B cell (primary cell): ENCODE measurements around the gene PRKCQ. TPM values are rescaled to one million over a fixed set of nuclear protein-coding genes. Genes with fewer than 3 reads are reported as not detected.

Experiments
- ATAC-seq: fragments of 200-7000 bp; cut with Tn5 transposase; one replicate; pipeline ENCODE4 v1.10.0; 2021; ENCODE audit warnings: low read depth, mild to moderate bottlenecking, moderate number of reproducible peaks, moderate library complexity
- CTCF ChIA-PET: fragments of 350-600 bp; sonication (Branson Sonifier 250); formaldehyde crosslinking; loops from one replicate; lab custom pipeline; 2021; ENCODE audit warnings: antibody characterized with exemption, inconsistent platforms; lab: Charles Lee
- POLR2A ChIA-PET: fragments of 350-600 bp; sonication (Branson Sonifier 250); formaldehyde crosslinking; loops from one replicate; lab custom pipeline; 2021; ENCODE audit warnings: antibody characterized with exemption; lab: Charles Lee
- DNase-seq: peaks from one replicate; pipeline ENCODE4 v3.0.0; 2013
- H2AFZ ChIP-seq: 2 replicates; pipeline ENCODE4 v1.6.1; 2012; ENCODE audit warnings: mild to moderate bottlenecking, low read depth, low read length; ENCODE audit not compliant: insufficient read depth, poor library complexity, severe bottlenecking
- H3K27ac ChIP-seq, 2 donors: 1 replicate in 1 of 2; 2 replicates in 1 of 2; pipeline ENCODE4 v1.5.1; 2012 to 2013; ENCODE audit warnings: low read length in 2 of 2, mild to moderate bottlenecking in 2 of 2, moderate library complexity in 1 of 2
- H3K27me3 ChIP-seq, 4 experiments: fragments of 200-600 bp in 1 of 4; sonication (generic) in 1 of 4; replicated peaks in 1 of 4; 1 replicate in 2 of 4; 2 replicates in 2 of 4; pipeline versions ENCODE4 v1.6.1 to v1.7.0; 2013 to 2016; ENCODE audit warnings: low read length in 3 of 4, mild to moderate bottlenecking in 2 of 4, mixed read lengths in 1 of 4, moderate library complexity in 1 of 4; ENCODE audit not compliant: insufficient read depth in 4 of 4, control insufficient read depth in 3 of 4; ENCODE audit errors: control extremely low read depth in 1 of 4
- H3K36me3 ChIP-seq, 2 experiments: replicated peaks in 1 of 2; 1 replicate in 1 of 2; 2 replicates in 1 of 2; pipeline versions ENCODE4 v1.6.1 to v1.7.1; 2013; ENCODE audit warnings: low read length in 1 of 2; ENCODE audit not compliant: insufficient read depth in 2 of 2, control insufficient read depth in 1 of 2; ENCODE audit errors: control extremely low read depth in 1 of 2, extremely low read depth in 1 of 2
- H3K4me1 ChIP-seq, 2 donors: fragments of 200-600 bp in 1 of 2; sonication (generic) in 1 of 2; 1 replicate in 1 of 2; 2 replicates in 1 of 2; pipeline versions ENCODE4 v1.5.1 to v1.6.1; 2013 to 2017; ENCODE audit warnings: low read length in 2 of 2; ENCODE audit not compliant: control insufficient read depth in 2 of 2, insufficient read depth in 2 of 2
- H3K4me2 ChIP-seq: replicated peaks from 2 replicates; pipeline ENCODE3; 2012; ENCODE audit warnings: mild to moderate bottlenecking, low read depth, low read length; ENCODE audit not compliant: poor library complexity, severe bottlenecking
- H3K4me3 ChIP-seq, 5 experiments: fragments of 200-600 bp in 1 of 5; sonication (generic) in 1 of 5; 1 replicate in 3 of 5; 2 replicates in 2 of 5; pipeline versions ENCODE4 v1.5.1 to v1.7.0; 2011 to 2016; ENCODE audit warnings: low read length in 4 of 5, mild to moderate bottlenecking in 4 of 5, low read depth in 2 of 5, control low read depth in 1 of 5, moderate library complexity in 1 of 5; ENCODE audit not compliant: insufficient read depth in 1 of 5; ENCODE audit errors: control extremely low read depth in 1 of 5, extremely low read depth in 1 of 5
- H3K79me2 ChIP-seq: fragments of 200-600 bp; sonication (generic); one replicate; pipeline ENCODE4 v1.6.0; 2016; ENCODE audit warnings: low read length; ENCODE audit not compliant: control insufficient read depth, insufficient read depth
- H3K9ac ChIP-seq: fragments of 200-600 bp; sonication (generic); 2 replicates; pipeline ENCODE4 v1.6.1; 2017; ENCODE audit warnings: mild to moderate bottlenecking, low read length, moderate library complexity
- H3K9me3 ChIP-seq, 3 donors: one replicate each; pipeline versions ENCODE4 v1.6.1 to v1.7.1; 2013; ENCODE audit warnings: low read length in 2 of 3; ENCODE audit not compliant: control insufficient read depth in 2 of 3, insufficient read depth in 1 of 3; ENCODE audit errors: control extremely low read depth in 1 of 3
- H4K20me1 ChIP-seq: 2 replicates; pipeline ENCODE4 v1.6.0; 2012; ENCODE audit warnings: mild to moderate bottlenecking, low read length; ENCODE audit not compliant: insufficient read depth, control insufficient read depth, poor library complexity, severe bottlenecking
- H3K27ac Mint-ChIP-seq: one replicate; pipeline ENCODE4 v1.8.0; 2021; ENCODE audit warnings: mixed read lengths
- H3K27me3 Mint-ChIP-seq: one replicate; pipeline ENCODE4 v1.8.0; 2021; ENCODE audit warnings: mixed read lengths
- H3K4me1 Mint-ChIP-seq: one replicate; pipeline ENCODE4 v1.8.0; 2021; ENCODE audit warnings: mixed read lengths
- H3K4me3 Mint-ChIP-seq: one replicate; pipeline ENCODE4 v1.8.0; 2021; ENCODE audit warnings: mixed read lengths
- H3K9me3 Mint-ChIP-seq: one replicate; pipeline ENCODE4 v1.8.0; 2022; ENCODE audit warnings: mixed read lengths; ENCODE audit not compliant: insufficient read depth
- CTCF ChIP-seq: fragments of 200-600 bp; IDR thresholded peaks from one replicate; pipeline ENCODE4 v1.8.0; 2022; ENCODE audit warnings: antibody characterized with exemption, mild to moderate bottlenecking
- EZH2 ChIP-seq: IDR thresholded peaks from 2 replicates; pipeline ENCODE4 v1.6.1; 2012; ENCODE audit warnings: borderline replicate concordance, low read depth, mild to moderate bottlenecking, moderate library complexity, low read length; ENCODE audit not compliant: insufficient read depth, poor library complexity, severe bottlenecking
- WGBS: methylation state at CpG from one replicate; pipeline ENCODE4 v1.1.5; 2013; ENCODE audit warnings: missing lambda C conversion rate; ENCODE audit not compliant: insufficient coverage; 5-methylcytosine and 5-hydroxymethylcytosine counted together
- intact Hi-C: fragments of 100-400 bp; cut with micrococcal nuclease; formaldehyde crosslinking; loops from one replicate; pipeline ENCODE4 v1.10.0; 2022
- polyA plus RNA-seq: library from polyadenylated mRNA; depleted of rRNA; stranded (reverse); fragments of >200 nt; gene quantifications from 2 replicates; pipeline ENCODE4 v1.2.3, GENCODE V29; 2012
- total RNA-seq, 2 donors: library from RNA; stranded (reverse); fragments of 120-200 nt in 1 of 2; gene quantifications; 1 replicate in 1 of 2; 2 replicates in 1 of 2; pipeline versions ENCODE4 v1.2.3 to v1.2.4, GENCODE V29; 2013 to 2022

Gene PRKCQ
- total and polyA plus RNA-seq, 2 donors (not counting 1 experiment from before 2014, with no cell fraction given) = 0.15 to 0.16 TPM

- WGBS = 86% methylated on average over 6 of the region's 6 CpGs
- Histone ChIP-seq H4K20me1 (no peaks in the 10 kb centered on the region), H3K4me1 (no peaks in the 10 kb centered on the region), H2AFZ (no peak overlapping the region), H3K9ac (no peak overlapping the region), H3K4me3 (no peak overlapping the region), H3K4me2 (no peak overlapping the region), H3K36me3 (no peaks in the 10 kb centered on the region), H3K79me2 (no peaks in the 10 kb centered on the region), H3K27me3 (peaks cover 0 to 3% (median 0%) of the 10 kb centered on the region in 4 experiments), H3K27ac (no peak overlapping the region), H3K9me3 (peaks cover 0 to 4% (median 0%) of the 10 kb centered on the region in 3 donors)
- ChIA-PET CTCF (no interaction called here), POLR2A (no interaction called here)
- Mint-ChIP-seq H3K4me1 (no peaks in the 10 kb centered on the region), H3K4me3 (no peak overlapping the region), H3K27ac (no peak overlapping the region), H3K27me3 (peaks cover 30% of the 10 kb centered on the region), H3K9me3 (peaks cover 3% of the 10 kb centered on the region)
- no peak for TF ChIP-seq EZH2
- TF ChIP-seq CTCF = no peak
- DNase-seq (no peak), ATAC-seq (no peak)
- intact Hi-C loops = no loop called here
Measured at GRCh38 chr10:6511347-6511746, 68.7 kb downstream of the PRKCQ start.

GRCh38 chr10:6507311-6507710, 72.8 kb downstream of the PRKCQ start:
- ChIA-PET CTCF (no interaction called here), POLR2A (no interaction called here)
- DNase-seq = no peak
- Histone ChIP-seq H3K9me3 (peaks cover 0 to 4% (median 0%) of the 10 kb centered on the region in 3 donors), H3K79me2 (no peaks in the 10 kb centered on the region), H3K4me3 (no peak overlapping the region), H3K4me2 (no peak overlapping the region), H4K20me1 (no peaks in the 10 kb centered on the region), H3K36me3 (no peaks in the 10 kb centered on the region), H2AFZ (no peak overlapping the region), H3K9ac (no peak overlapping the region), H3K27me3 (peaks cover 0 to under 1% (median 0%) of the 10 kb centered on the region in 4 experiments), H3K4me1 (no peaks in the 10 kb centered on the region), H3K27ac (no peak overlapping the region)
- Mint-ChIP-seq H3K4me3 (no peak overlapping the region), H3K27me3 (peaks cover 19% of the 10 kb centered on the region), H3K4me1 (no peaks in the 10 kb centered on the region), H3K9me3 (peaks cover 3% of the 10 kb centered on the region), H3K27ac (no peak overlapping the region)
- WGBS = no CpG with 5 or more reads among the region's 5 CpGs
- intact Hi-C loops = no loop called here
- no peak for ATAC-seq
- no peak for TF ChIP-seq EZH2
- no peak for TF ChIP-seq CTCF
